HepG2 (cell line): Measurements from ENCODE around the gene KATNAL2. TPM values are rescaled to one million over a fixed set of nuclear protein-coding genes. Genes with fewer than 3 reads are reported as not detected.

Experiments
- CBX5 ChIP-seq: sonication (generic); formaldehyde crosslinking; IDR thresholded peaks from 2 replicates; pipeline ENCODE4 v1.4.0; 2020; ENCODE audit warnings: missing genetic modification reagents, borderline replicate concordance
- HDAC1 ChIP-seq: sonication (generic); formaldehyde crosslinking; IDR thresholded peaks from 2 replicates; pipeline ENCODE4 v1.5.1; 2020; ENCODE audit warnings: mild to moderate bottlenecking, missing genetic modification reagents
- HNRNPLL ChIP-seq: fragments of 200-400 bp; formaldehyde crosslinking; IDR thresholded peaks from 2 replicates; pipeline ENCODE4 v1.6.1; 2017; ENCODE audit warnings: mild to moderate bottlenecking, low read depth, low read length; ENCODE audit not compliant: poor library complexity, severe bottlenecking
- KDM3A ChIP-seq: IDR thresholded peaks from 2 replicates; pipeline ENCODE4 v1.6.1; 2018; ENCODE audit warnings: low read depth, missing compliant biosample characterization
- KMT2A ChIP-seq: sonication (generic); formaldehyde crosslinking; IDR thresholded peaks from 2 replicates; pipeline ENCODE4 v1.4.0; 2020; ENCODE audit warnings: missing genetic modification reagents
- MZF1 ChIP-seq: sonication (generic); formaldehyde crosslinking; IDR thresholded peaks from 2 replicates; pipeline ENCODE4 v1.8.1; 2023; ENCODE audit warnings: mild to moderate bottlenecking, missing genetic modification reagents, borderline replicate concordance
- PHF21A ChIP-seq: sonication (generic); formaldehyde crosslinking; IDR thresholded peaks from 2 replicates; pipeline ENCODE4 v1.5.0; 2020; ENCODE audit warnings: mild to moderate bottlenecking, missing genetic modification reagents
- RFX3 ChIP-seq: IDR thresholded peaks from 2 replicates; pipeline ENCODE4 v1.6.1; 2016; ENCODE audit warnings: missing biosample characterization, missing genetic modification reagents
- SMYD3 ChIP-seq: sonication (generic); formaldehyde crosslinking; IDR thresholded peaks from 2 replicates; pipeline ENCODE4 v1.8.1; 2023; ENCODE audit warnings: mild to moderate bottlenecking, missing genetic modification reagents
- SNRNP70 ChIP-seq: fragments of 200-400 bp; formaldehyde crosslinking; IDR thresholded peaks from 2 replicates; pipeline ENCODE4 v1.6.1; 2017; ENCODE audit warnings: mild to moderate bottlenecking, low read depth, low read length, moderate library complexity
- SP1 ChIP-seq, 2 experiments: fragments of 450-650 bp in 1 of 2; sonication (generic) in 1 of 2; formaldehyde crosslinking in 1 of 2; IDR thresholded peaks; 2 replicates each; pipeline versions ENCODE4 v1.4.0 to v1.6.1; 2016 to 2020; ENCODE audit warnings: missing genetic modification reagents in 1 of 2
- ZBTB21 ChIP-seq: sonication (generic); formaldehyde crosslinking; IDR thresholded peaks from 2 replicates; pipeline ENCODE4 v1.4.0; 2020; ENCODE audit warnings: missing genetic modification reagents
- ZFX ChIP-seq: sonication (generic); formaldehyde crosslinking; IDR thresholded peaks from 2 replicates; pipeline ENCODE4 v1.4.0; 2020; ENCODE audit warnings: mild to moderate bottlenecking, low read depth, missing genetic modification reagents, moderate library complexity
- ZNF333 ChIP-seq: sonication (generic); formaldehyde crosslinking; IDR thresholded peaks from 2 replicates; pipeline ENCODE4 v1.4.0; 2020; ENCODE audit warnings: mild to moderate bottlenecking, missing genetic modification reagents, borderline replicate concordance
- ZNF33B ChIP-seq: sonication (generic); formaldehyde crosslinking; IDR thresholded peaks from 2 replicates; pipeline ENCODE4 v1.5.1; 2020; ENCODE audit warnings: mild to moderate bottlenecking, missing genetic modification reagents
- ZNF547 ChIP-seq: sonication (generic); formaldehyde crosslinking; IDR thresholded peaks from 2 replicates; pipeline ENCODE4 v1.5.1; 2020; ENCODE audit warnings: mild to moderate bottlenecking, missing genetic modification reagents
- ZNF564 ChIP-seq: sonication (generic); formaldehyde crosslinking; IDR thresholded peaks from 2 replicates; pipeline ENCODE4 v1.8.1; 2023; ENCODE audit warnings: mild to moderate bottlenecking, missing genetic modification reagents
- ZNF615 ChIP-seq: sonication (generic); formaldehyde crosslinking; IDR thresholded peaks from 2 replicates; pipeline ENCODE4 v1.5.0; 2020; ENCODE audit warnings: mild to moderate bottlenecking, missing genetic modification reagents, borderline replicate concordance
- ZNF670 ChIP-seq: sonication (generic); formaldehyde crosslinking; IDR thresholded peaks from 2 replicates; pipeline ENCODE4 v1.8.0; 2022; ENCODE audit warnings: mild to moderate bottlenecking, missing genetic modification reagents, borderline replicate concordance
- polyA plus RNA-seq, 8 experiments: library from polyadenylated mRNA; depleted of rRNA in 3 of 8; stranded (reverse) in 7 of 8; unstranded in 1 of 8; fragments of >200 nt; fragmentation: Illumina TruSeq in 4 of 8; extraction: Trizol in 4 of 8; gene quantifications; 2 replicates each; pipeline versions ENCODE4 v1.2.1 to v1.2.3, GENCODE V29; 2011 to 2016; ENCODE audit warnings: low read depth in 4 of 8, missing spikeins in 1 of 8, mixed read lengths in 1 of 8; ENCODE audit not compliant: insufficient read depth in 1 of 8
- total RNA-seq, 5 experiments: library from RNA; depleted of rRNA; stranded (reverse); fragments of >200 nt; fragmentation: Illumina TruSeq; extraction: Trizol; gene quantifications; 2 replicates each; pipeline ENCODE4 v1.2.3, GENCODE V29; 2016; ENCODE audit warnings: low read depth in 1 of 5
- TF ChIP-seq, protein P1 (sequence below): sonication (generic); formaldehyde crosslinking; IDR thresholded peaks from 2 replicates; pipeline ENCODE4; 2020; ENCODE audit warnings: missing genetic modification reagents, mild to moderate bottlenecking, borderline replicate concordance
- TF ChIP-seq, protein P2 (sequence below): sonication (generic); formaldehyde crosslinking; IDR thresholded peaks from 2 replicates; pipeline ENCODE4 v1.5.0; 2020; ENCODE audit warnings: missing genetic modification reagents
- TF ChIP-seq, protein P3 (sequence below): IDR thresholded peaks from 2 replicates; pipeline ENCODE4 v1.6.1; 2016; ENCODE audit warnings: low read depth
- TF ChIP-seq, protein P4 (sequence below): sonication (generic); formaldehyde crosslinking; IDR thresholded peaks from 2 replicates; pipeline ENCODE4 v1.5.0; 2020; ENCODE audit warnings: mild to moderate bottlenecking, missing genetic modification reagents

Gene KATNAL2
- total and polyA plus RNA-seq, 2 of the 13 experiments (the other 11 are each of a cell fraction or from before 2014, with no cell fraction given): not detected

DNA sequence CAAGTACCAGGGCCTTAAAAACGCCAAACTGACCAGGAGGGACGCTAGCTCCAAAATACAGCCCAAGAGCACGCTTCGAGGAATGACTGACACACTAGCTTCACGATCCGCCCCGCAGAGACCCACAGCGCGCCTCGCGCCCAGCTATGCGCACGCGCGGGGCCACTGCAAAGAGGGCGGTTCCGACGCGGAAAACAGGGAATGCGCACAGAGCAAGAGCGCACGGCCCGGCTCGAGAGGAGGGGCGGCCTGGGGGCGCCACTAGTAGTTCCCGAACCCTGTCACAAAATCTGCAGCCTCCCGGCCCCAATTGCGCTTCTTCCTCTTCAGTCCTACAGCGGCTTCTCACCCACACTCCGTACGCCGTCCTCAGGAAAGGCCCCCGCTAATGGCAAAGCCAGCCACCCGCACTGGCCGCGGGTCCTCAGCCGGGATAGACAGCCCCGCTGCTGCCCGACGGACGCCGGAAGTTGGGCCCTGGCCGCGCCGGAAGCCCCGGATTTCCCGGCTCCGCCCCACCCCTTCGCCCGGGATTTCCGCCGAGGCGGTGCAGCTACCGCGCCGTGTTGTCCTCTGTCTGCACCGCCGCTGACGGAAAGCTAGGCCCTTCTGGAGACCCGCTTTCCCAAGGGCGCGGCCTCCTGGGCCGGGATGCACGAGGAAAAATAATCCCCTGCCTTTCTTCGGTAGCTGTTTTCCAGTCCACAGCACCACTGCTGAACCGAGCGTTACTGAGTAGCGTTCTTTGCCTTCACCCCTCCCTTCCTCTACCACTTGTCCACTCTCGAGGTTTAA is 232.8 kb downstream of the KATNAL2 start, which contains the start of gene HDHD2 (continued):
- no peak for TF ChIP-seq RFX3
- TF ChIP-seq SNRNP70: no peak
- TF ChIP-seq, protein P1, sequence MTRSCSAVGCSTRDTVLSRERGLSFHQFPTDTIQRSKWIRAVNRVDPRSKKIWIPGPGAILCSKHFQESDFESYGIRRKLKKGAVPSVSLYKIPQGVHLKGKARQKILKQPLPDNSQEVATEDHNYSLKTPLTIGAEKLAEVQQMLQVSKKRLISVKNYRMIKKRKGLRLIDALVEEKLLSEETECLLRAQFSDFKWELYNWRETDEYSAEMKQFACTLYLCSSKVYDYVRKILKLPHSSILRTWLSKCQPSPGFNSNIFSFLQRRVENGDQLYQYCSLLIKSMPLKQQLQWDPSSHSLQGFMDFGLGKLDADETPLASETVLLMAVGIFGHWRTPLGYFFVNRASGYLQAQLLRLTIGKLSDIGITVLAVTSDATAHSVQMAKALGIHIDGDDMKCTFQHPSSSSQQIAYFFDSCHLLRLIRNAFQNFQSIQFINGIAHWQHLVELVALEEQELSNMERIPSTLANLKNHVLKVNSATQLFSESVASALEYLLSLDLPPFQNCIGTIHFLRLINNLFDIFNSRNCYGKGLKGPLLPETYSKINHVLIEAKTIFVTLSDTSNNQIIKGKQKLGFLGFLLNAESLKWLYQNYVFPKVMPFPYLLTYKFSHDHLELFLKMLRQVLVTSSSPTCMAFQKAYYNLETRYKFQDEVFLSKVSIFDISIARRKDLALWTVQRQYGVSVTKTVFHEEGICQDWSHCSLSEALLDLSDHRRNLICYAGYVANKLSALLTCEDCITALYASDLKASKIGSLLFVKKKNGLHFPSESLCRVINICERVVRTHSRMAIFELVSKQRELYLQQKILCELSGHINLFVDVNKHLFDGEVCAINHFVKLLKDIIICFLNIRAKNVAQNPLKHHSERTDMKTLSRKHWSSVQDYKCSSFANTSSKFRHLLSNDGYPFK (CRISPR knock-in tag): peak; percentile 88; the same call in 1 of the 2 replicates
- no peak for TF ChIP-seq ZNF33B (CRISPR knock-in tag)
- TF ChIP-seq KDM3A (CRISPR knock-in tag): peak; percentile 58; the same call in 1 of the 2 replicates
- peak; percentile 79; the same call in 1 of the 2 replicates for TF ChIP-seq PHF21A (CRISPR knock-in tag)
- TF ChIP-seq, protein P2, sequence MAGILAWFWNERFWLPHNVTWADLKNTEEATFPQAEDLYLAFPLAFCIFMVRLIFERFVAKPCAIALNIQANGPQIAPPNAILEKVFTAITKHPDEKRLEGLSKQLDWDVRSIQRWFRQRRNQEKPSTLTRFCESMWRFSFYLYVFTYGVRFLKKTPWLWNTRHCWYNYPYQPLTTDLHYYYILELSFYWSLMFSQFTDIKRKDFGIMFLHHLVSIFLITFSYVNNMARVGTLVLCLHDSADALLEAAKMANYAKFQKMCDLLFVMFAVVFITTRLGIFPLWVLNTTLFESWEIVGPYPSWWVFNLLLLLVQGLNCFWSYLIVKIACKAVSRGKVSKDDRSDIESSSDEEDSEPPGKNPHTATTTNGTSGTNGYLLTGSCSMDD (CRISPR knock-in tag): no peak
- TF ChIP-seq ZNF564 (CRISPR knock-in tag): peak; percentile 82; the same call in 1 of the 2 replicates
- TF ChIP-seq ZFX (CRISPR knock-in tag): peak; percentile 96
- TF ChIP-seq ZNF615: no peak
- TF ChIP-seq ZNF547 (CRISPR knock-in tag): peak; percentile 89
- TF ChIP-seq SMYD3 (CRISPR knock-in tag): no peak
- peak; percentile 6; the same call in 1 of the 2 replicates for TF ChIP-seq CBX5 (CRISPR knock-in tag)
- TF ChIP-seq KMT2A: peak; percentile 94; the same call in 1 of the 2 replicates
- no peak for TF ChIP-seq SP1 (IDR thresholded peaks at IDR 0.05)
- TF ChIP-seq SP1 (CRISPR knock-in tag; IDR thresholded peaks at IDR 0.05): peak; percentile 39; the same call in 1 of the 2 replicates
- TF ChIP-seq ZNF333 (CRISPR knock-in tag): no peak; the same call in 1 of the 2 replicates
- TF ChIP-seq, protein P3, sequence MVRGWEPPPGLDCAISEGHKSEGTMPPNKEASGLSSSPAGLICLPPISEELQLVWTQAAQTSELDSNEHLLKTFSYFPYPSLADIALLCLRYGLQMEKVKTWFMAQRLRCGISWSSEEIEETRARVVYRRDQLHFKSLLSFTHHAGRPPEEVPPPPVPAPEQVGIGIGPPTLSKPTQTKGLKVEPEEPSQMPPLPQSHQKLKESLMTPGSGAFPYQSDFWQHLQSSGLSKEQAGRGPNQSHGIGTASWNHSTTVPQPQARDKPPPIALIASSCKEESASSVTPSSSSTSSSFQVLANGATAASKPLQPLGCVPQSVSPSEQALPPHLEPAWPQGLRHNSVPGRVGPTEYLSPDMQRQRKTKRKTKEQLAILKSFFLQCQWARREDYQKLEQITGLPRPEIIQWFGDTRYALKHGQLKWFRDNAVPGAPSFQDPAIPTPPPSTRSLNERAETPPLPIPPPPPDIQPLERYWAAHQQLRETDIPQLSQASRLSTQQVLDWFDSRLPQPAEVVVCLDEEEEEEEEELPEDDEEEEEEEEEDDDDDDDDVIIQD (CRISPR knock-in tag): peak; percentile 12; the same call in 1 of the 2 replicates
- peak; percentile 77; the same call in 1 of the 2 replicates for TF ChIP-seq ZNF670 (CRISPR knock-in tag)
- TF ChIP-seq, protein P4, sequence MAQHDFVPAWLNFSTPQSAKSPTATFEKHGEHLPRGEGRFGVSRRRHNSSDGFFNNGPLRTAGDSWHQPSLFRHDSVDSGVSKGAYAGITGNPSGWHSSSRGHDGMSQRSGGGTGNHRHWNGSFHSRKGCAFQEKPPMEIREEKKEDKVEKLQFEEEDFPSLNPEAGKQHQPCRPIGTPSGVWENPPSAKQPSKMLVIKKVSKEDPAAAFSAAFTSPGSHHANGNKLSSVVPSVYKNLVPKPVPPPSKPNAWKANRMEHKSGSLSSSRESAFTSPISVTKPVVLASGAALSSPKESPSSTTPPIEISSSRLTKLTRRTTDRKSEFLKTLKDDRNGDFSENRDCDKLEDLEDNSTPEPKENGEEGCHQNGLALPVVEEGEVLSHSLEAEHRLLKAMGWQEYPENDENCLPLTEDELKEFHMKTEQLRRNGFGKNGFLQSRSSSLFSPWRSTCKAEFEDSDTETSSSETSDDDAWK (CRISPR knock-in tag): no peak
- TF ChIP-seq MZF1: no peak
- no peak for TF ChIP-seq ZBTB21 (CRISPR knock-in tag)
- TF ChIP-seq HNRNPLL: peak; percentile 80
- peak; percentile 74 for TF ChIP-seq HDAC1 (CRISPR knock-in tag)
